Measurements from ENCODE around the gene SLC15A1. TPM values are rescaled to one million over a fixed set of nuclear protein-coding genes. Genes with fewer than 3 reads are reported as not detected.

SLC15A1 gene
- polyA plus RNA-seq, 1 donor: 388 TPM

DNA sequence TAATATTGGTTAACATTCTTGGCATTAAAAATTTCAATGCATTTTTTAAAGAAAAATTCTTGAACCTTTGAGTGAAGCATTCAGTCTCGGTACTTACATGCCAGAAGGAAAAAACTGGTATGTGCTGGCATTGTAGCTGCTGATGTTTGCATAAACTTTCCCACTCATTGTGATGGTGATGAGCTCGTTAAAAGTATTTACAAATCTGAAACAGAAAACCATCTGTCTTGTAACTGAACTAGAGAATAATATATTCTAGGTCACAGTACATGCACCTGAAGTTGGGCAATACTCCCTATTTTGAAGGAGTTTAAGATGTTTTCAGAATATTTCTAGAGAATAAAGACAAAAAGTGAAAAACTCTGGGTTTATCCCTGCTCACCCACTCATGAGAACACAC, 64.1 kb downstream of the SLC15A1 start:
- DNase-seq: no peak

DNA sequence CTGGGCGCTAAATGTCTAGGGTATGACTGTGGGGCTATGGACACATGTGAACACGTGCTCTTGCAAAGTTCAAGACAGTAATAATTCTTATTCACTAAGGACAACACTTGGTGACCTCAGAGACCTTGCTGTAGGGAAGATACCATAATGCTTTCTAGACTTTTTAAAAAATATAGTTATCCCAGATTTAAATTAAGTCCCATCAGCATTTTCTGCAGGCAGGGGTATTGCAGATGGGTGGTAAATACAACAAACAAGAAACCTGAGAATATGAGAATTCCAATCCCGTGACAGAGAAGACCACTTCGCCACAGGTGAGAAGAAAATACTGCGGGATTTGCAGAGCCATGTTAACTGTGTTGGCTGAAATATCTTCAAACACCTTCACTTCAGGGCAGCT, 65.2 kb downstream of the SLC15A1 start:
- Histone ChIP-seq H3K9me3 (ENCODE audit: control insufficient read depth, low read depth, low read length) (no peaks in the 10 kb centered on the region), H3K27me3 (ENCODE audit: control insufficient read depth, insufficient read depth, low read length) (no peaks in the 10 kb centered on the region), H3K4me3 (ENCODE audit: low read length) (no peak overlapping the region), H3K27ac (ENCODE audit: low read length) (no peak overlapping the region), H3K4me1 (ENCODE audit: control insufficient read depth, insufficient read depth, low read length) (no peaks in the 10 kb centered on the region), H3K36me3 (ENCODE audit: control insufficient read depth, insufficient read depth, low read length) (peaks cover 17% of the 10 kb centered on the region)
- DNase-seq: no peak
- WGBS (ENCODE audit: insufficient coverage, low lambda C conversion rate): no CpG with 5 or more reads among the region's 5 CpGs

More for the DNA sequence above, 64.1 kb downstream of the SLC15A1 start:
- no peak overlapping the region for H3K4me3 ChIP-seq (ENCODE audit: low read length)
- no peaks in the 10 kb centered on the region for H3K9me3 ChIP-seq (ENCODE audit: control insufficient read depth, low read depth, low read length)
- no peaks in the 10 kb centered on the region for H3K27me3 ChIP-seq (ENCODE audit: control insufficient read depth, insufficient read depth, low read length)
- peaks cover 14% of the 10 kb centered on the region for H3K36me3 ChIP-seq (ENCODE audit: control insufficient read depth, insufficient read depth, low read length)
- H3K4me1 ChIP-seq (ENCODE audit: control insufficient read depth, insufficient read depth, low read length): no peaks in the 10 kb centered on the region
- no peak overlapping the region for H3K27ac ChIP-seq (ENCODE audit: low read length)
- WGBS (ENCODE audit: insufficient coverage, low lambda C conversion rate): 80% methylated on average over 1 of the region's 2 CpGs

DNA sequence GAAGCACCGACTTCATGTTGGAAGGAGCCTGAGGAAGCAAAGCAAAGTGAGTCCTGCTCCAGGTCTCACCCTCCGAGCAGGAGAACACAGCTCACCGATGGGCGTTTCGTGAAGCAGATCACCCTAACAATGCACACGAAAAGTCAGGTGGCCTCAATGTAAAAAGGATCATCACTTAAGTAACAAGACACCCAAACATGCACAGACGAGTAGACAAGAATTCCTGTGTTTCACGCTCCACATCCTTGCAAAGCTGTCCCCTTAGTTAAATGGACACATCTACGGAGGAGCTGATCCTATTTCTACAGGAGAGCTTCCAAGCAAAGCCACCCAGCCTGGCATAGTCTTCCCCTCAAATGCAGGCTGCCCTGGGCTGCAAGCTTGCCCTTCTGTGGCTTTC, 66.2 kb downstream of the SLC15A1 start:
- WGBS (ENCODE audit: insufficient coverage, low lambda C conversion rate): no CpG with 5 or more reads among the region's 9 CpGs
- Histone ChIP-seq H3K4me1 (ENCODE audit: control insufficient read depth, insufficient read depth, low read length) (no peaks in the 10 kb centered on the region), H3K9me3 (ENCODE audit: control insufficient read depth, low read depth, low read length) (no peaks in the 10 kb centered on the region), H3K27me3 (ENCODE audit: control insufficient read depth, insufficient read depth, low read length) (no peaks in the 10 kb centered on the region), H3K27ac (ENCODE audit: low read length) (no peak overlapping the region), H3K4me3 (ENCODE audit: low read length) (no peak overlapping the region), H3K36me3 (ENCODE audit: control insufficient read depth, insufficient read depth, low read length) (peaks cover 17% of the 10 kb centered on the region)
- no peak for DNase-seq

DNA sequence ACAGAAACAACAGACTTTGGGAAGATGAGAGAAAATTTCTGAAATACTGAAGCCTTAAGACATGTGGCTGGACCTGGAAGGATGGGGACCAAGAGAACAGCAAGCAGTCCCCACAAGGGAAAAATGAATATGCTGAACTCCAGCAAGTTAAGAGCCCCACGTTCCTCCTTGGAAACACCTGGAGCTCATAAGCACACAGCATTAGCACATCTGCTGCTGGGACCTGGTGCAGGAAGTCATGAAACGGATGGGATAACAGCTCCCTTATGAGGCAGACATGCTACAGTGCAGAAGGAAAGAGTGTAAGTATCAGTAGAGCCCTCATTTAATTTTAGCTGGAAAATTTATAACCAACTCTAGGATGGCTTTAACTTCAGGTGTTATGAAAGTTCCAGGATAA, 67.3 kb downstream of the SLC15A1 start:
- Histone ChIP-seq H3K27me3 (ENCODE audit: control insufficient read depth, insufficient read depth, low read length) (no peaks in the 10 kb centered on the region), H3K27ac (ENCODE audit: low read length) (no peak overlapping the region), H3K4me1 (ENCODE audit: control insufficient read depth, insufficient read depth, low read length) (no peaks in the 10 kb centered on the region), H3K9me3 (ENCODE audit: control insufficient read depth, low read depth, low read length) (no peaks in the 10 kb centered on the region), H3K36me3 (ENCODE audit: control insufficient read depth, insufficient read depth, low read length) (peaks cover 17% of the 10 kb centered on the region), H3K4me3 (ENCODE audit: low read length) (no peak overlapping the region)
- DNase-seq: no peak
- WGBS (ENCODE audit: insufficient coverage, low lambda C conversion rate): no CpG with 5 or more reads among the region's 2 CpGs

DNA sequence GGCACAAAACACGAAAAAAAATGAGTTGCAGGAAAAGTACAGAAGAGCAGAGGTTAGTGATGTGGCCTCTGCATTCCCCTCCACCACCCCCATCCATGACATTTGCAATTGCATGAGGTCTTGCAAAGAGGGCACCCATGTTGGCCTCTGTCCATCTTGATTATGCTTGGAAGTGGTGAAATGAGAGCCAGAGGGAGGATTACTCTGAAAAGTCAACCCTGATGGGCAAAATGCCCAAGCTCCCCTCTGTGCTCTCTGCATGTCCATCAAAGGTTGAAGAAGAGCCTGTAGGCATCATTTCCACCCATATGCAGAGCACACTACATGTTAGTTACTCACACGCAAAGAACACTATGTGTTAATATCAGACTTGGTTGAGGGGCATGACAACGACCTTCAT, 71.4 kb downstream of the SLC15A1 start:
- WGBS (ENCODE audit: insufficient coverage, low lambda C conversion rate): 86% methylated on average over 1 of the region's 3 CpGs
- Histone ChIP-seq H3K9me3 (ENCODE audit: control insufficient read depth, low read depth, low read length) (no peaks in the 10 kb centered on the region), H3K4me1 (ENCODE audit: control insufficient read depth, insufficient read depth, low read length) (no peaks in the 10 kb centered on the region), H3K36me3 (ENCODE audit: control insufficient read depth, insufficient read depth, low read length) (peaks cover 12% of the 10 kb centered on the region), H3K27ac (ENCODE audit: low read length) (no peak overlapping the region), H3K27me3 (ENCODE audit: control insufficient read depth, insufficient read depth, low read length) (no peaks in the 10 kb centered on the region), H3K4me3 (ENCODE audit: low read length) (no peak overlapping the region)
- DNase-seq: no peak

DNA sequence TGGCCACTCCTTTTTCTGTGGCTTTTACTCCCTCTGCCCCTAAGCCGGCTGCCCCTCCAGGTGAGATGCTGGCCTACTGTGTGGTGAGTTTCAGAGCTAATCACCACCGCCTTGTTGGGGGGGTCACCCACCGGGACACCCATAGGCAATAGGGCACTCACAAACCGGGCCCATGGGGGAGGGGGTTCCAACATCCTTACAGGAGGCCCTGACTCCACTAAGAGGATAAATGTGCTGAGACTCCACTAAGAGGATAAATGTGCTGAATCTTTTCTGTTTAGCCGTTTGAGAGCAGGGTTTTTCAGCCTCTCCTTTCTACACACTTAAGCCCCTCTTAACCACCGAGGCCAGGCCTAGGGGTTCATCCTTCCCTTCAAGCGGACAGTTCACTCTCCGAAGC, 73.7 kb downstream of the SLC15A1 start:
- no peak overlapping the region for H3K4me3 ChIP-seq (ENCODE audit: low read length)
- no peaks in the 10 kb centered on the region for H3K27me3 ChIP-seq (ENCODE audit: control insufficient read depth, insufficient read depth, low read length)
- H3K36me3 ChIP-seq (ENCODE audit: control insufficient read depth, insufficient read depth, low read length): peaks cover 3% of the 10 kb centered on the region
- DNase-seq: no peak
- H3K27ac ChIP-seq (ENCODE audit: low read length): no peak overlapping the region
- no peaks in the 10 kb centered on the region for H3K9me3 ChIP-seq (ENCODE audit: control insufficient read depth, low read depth, low read length)
- 100% methylated on average over 2 of the region's 8 CpGs for WGBS (ENCODE audit: insufficient coverage, low lambda C conversion rate)
- H3K4me1 ChIP-seq (ENCODE audit: control insufficient read depth, insufficient read depth, low read length): no peaks in the 10 kb centered on the region

DNA sequence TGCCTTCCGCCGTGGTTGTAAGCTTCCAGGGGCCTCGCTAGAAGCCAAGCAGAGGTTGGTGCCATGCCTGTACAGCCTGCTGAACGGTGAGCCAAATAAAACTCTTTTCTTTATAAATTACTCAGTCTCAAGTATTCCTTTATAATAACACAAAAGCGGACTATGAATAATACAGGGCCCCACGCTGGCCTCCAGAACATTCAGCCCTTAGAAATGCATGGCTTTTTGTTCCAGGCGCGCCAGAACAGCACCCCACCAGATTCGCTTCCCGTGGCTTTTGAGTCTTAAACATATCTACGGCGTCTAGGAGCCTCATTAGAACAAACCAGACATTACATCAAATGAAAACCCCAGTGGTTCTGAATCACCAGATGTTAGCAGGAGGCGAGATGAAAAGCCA, 75.1 kb downstream of the SLC15A1 start:
- H3K9me3 ChIP-seq (ENCODE audit: control insufficient read depth, low read depth, low read length): no peaks in the 10 kb centered on the region
- 40% methylated on average over 1 of the region's 13 CpGs for WGBS (ENCODE audit: insufficient coverage, low lambda C conversion rate)
- peaks cover 7% of the 10 kb centered on the region for H3K4me1 ChIP-seq (ENCODE audit: control insufficient read depth, insufficient read depth, low read length)
- DNase-seq: no peak
- no peaks in the 10 kb centered on the region for H3K27me3 ChIP-seq (ENCODE audit: control insufficient read depth, insufficient read depth, low read length)
- no peak overlapping the region for H3K4me3 ChIP-seq (ENCODE audit: low read length)
- no peak overlapping the region for H3K27ac ChIP-seq (ENCODE audit: low read length)
- peaks cover under 1% of the 10 kb centered on the region for H3K36me3 ChIP-seq (ENCODE audit: control insufficient read depth, insufficient read depth, low read length)

DNA sequence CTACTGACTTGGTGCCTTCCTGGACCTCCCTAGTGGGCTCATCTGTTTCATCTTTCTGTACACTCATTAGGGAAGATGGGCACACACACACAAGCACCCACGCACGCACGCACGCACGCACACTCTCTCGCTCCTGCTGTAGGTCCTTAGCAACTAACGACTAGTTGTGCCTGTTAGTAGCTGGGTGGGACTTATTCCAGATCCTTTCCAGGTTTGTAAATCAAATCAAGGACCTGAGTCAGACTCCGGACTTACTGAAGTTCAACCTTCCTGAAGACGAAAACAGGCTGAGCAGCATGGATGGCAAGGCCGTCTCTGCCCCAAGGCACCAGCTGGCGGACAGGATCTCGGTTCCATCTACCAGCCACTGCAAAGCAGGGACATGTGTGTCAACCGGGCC, 76.2 kb downstream of the SLC15A1 start:
- H3K27ac ChIP-seq (ENCODE audit: low read length): no peak overlapping the region
- no peak overlapping the region for H3K4me3 ChIP-seq (ENCODE audit: low read length)
- H3K36me3 ChIP-seq (ENCODE audit: control insufficient read depth, insufficient read depth, low read length): no peaks in the 10 kb centered on the region
- 80% methylated on average over 1 of the region's 13 CpGs for WGBS (ENCODE audit: insufficient coverage, low lambda C conversion rate)
- no peaks in the 10 kb centered on the region for H3K27me3 ChIP-seq (ENCODE audit: control insufficient read depth, insufficient read depth, low read length)
- no peak for DNase-seq
- H3K4me1 ChIP-seq (ENCODE audit: control insufficient read depth, insufficient read depth, low read length): peaks cover 14% of the 10 kb centered on the region
- H3K9me3 ChIP-seq (ENCODE audit: control insufficient read depth, low read depth, low read length): no peaks in the 10 kb centered on the region

DNA sequence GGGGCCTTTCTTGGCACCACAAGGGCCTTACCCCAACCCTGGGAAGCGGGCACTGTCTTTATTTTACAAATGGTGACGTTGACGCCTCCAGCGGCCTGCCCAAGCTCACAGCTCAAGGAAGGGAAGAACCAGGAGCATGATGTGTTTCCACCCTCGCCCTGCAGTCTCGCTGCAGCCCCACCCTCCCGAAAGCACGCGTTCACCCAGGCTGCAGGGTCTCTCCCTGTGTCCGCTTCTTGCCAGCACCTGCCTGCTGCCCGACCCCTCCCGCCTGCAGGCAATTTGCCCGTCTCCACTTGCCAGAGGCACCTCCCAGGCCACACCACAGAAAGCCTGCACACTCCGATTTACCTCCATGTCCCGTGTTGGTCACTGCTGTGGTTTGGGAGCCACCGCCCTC, 76.6 kb downstream of the SLC15A1 start:
- no CpG with 5 or more reads among the region's 16 CpGs for WGBS (ENCODE audit: insufficient coverage, low lambda C conversion rate)
- no peaks in the 10 kb centered on the region for H3K36me3 ChIP-seq (ENCODE audit: control insufficient read depth, insufficient read depth, low read length)

DNA sequence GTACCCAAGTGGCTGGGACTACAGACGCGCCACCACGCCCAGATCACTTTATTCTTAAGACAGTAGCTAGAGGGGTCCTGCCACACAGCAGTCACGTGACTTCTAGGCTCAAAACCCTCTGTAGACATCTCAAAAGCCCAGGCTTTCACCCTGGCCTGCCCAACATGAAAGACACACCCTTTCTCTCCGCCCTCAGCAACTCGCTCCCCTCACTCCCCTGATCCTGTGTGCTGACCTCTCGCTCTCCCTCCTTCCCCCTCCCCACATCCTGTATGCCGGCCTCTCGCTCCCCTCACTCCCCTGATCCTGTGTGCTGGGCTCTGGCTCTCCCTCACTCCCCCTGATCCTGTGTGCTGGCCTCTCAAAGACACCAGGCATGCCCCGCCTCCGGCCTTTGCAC, 77.4 kb downstream of the SLC15A1 start:
- no peaks in the 10 kb centered on the region for H3K36me3 ChIP-seq (ENCODE audit: control insufficient read depth, insufficient read depth, low read length)
- H3K4me1 ChIP-seq (ENCODE audit: control insufficient read depth, insufficient read depth, low read length): peaks cover 14% of the 10 kb centered on the region
- no peak overlapping the region for H3K4me3 ChIP-seq (ENCODE audit: low read length)
- WGBS (ENCODE audit: insufficient coverage, low lambda C conversion rate): 55% methylated on average over 2 of the region's 11 CpGs
- H3K27me3 ChIP-seq (ENCODE audit: control insufficient read depth, insufficient read depth, low read length): no peaks in the 10 kb centered on the region
- no peaks in the 10 kb centered on the region for H3K9me3 ChIP-seq (ENCODE audit: control insufficient read depth, low read depth, low read length)
- no peak overlapping the region for H3K27ac ChIP-seq (ENCODE audit: low read length)
- no peak for DNase-seq

More for the DNA sequence above, 76.6 kb downstream of the SLC15A1 start:
- Histone ChIP-seq H3K9me3 (ENCODE audit: control insufficient read depth, low read depth, low read length) (no peaks in the 10 kb centered on the region), H3K27ac (ENCODE audit: low read length) (no peak overlapping the region), H3K4me1 (ENCODE audit: control insufficient read depth, insufficient read depth, low read length) (peaks cover 14% of the 10 kb centered on the region), H3K4me3 (ENCODE audit: low read length) (no peak overlapping the region), H3K27me3 (ENCODE audit: control insufficient read depth, insufficient read depth, low read length) (no peaks in the 10 kb centered on the region)
- no peak for DNase-seq

DNA sequence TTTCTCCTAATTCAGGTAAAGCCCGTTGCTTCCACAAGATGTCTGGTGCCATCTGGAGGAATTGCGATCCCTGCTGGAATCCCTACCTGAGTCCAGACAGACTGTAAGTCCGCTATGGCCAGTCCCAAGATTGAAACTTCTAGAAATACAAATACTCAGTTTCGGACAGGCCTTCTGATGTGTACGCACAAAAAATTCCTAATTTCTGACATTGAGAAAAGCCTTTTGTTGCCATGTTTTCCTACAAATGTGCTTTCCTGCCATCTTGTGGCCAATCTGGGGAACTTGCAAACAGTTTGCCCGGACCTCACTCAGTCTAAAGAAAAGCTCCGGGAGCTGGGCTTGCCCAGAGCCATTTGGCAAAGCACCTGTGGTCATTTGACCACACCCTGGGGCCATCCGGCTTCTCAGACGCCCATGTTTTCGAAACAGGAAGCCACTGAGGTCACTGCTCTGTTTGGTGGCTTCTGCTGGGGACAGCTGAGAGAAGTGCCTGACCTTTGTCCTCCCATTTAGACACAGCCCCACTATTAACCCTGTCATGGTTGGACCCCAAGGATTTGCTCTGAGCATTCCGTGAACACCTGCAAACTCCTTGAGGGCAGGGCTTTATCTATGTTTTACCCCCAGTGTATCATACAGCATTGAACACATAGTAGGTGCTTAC, 79.4 kb downstream of the SLC15A1 start:
- Histone ChIP-seq H3K4me1 (ENCODE audit: control insufficient read depth, insufficient read depth, low read length) (peaks cover 16% of the 10 kb centered on the region), H3K27me3 (ENCODE audit: control insufficient read depth, insufficient read depth, low read length) (no peaks in the 10 kb centered on the region), H3K4me3 (ENCODE audit: low read length) (peak overlapping the region; percentile 0), H3K9me3 (ENCODE audit: control insufficient read depth, low read depth, low read length) (no peaks in the 10 kb centered on the region), H3K36me3 (ENCODE audit: control insufficient read depth, insufficient read depth, low read length) (no peaks in the 10 kb centered on the region), H3K27ac (ENCODE audit: low read length) (no peak overlapping the region)
- WGBS (ENCODE audit: insufficient coverage, low lambda C conversion rate): no CpG with 5 or more reads among the region's 11 CpGs
- peak; percentile 45 to 74 for DNase-seq
